Right renal pelvis (tissue), 4 donors: ENCODE results near the gene ERVK3-1. TPM values are rescaled to one million over a fixed set of nuclear protein-coding genes. Genes with fewer than 3 reads are reported as not detected.
"Not testable (repeated sequence)": the region's sequence is repeated elsewhere in the genome, so short reads cannot be mapped to it uniquely, and the experiment has no call there.

Source experiments
- DNase-seq, 4 donors: peaks; one replicate each; pipeline ENCODE4 v3.0.0-alpha.2; 2013; ENCODE audit warnings: low read depth in 4 of 4, low spot score in 3 of 4, missing footprints in 1 of 4
- polyA plus RNA-seq, 4 donors: library from polyadenylated mRNA; unstranded; fragments of 120-200 nt; gene quantifications; one replicate each; pipeline ENCODE4 v1.2.1, GENCODE V29; 2013; ENCODE audit not compliant: insufficient read length in 4 of 4

Gene ERVK3-1
- polyA plus RNA-seq, 4 donors = 46.2 to 51.0 (median 49.4) TPM

DNA sequence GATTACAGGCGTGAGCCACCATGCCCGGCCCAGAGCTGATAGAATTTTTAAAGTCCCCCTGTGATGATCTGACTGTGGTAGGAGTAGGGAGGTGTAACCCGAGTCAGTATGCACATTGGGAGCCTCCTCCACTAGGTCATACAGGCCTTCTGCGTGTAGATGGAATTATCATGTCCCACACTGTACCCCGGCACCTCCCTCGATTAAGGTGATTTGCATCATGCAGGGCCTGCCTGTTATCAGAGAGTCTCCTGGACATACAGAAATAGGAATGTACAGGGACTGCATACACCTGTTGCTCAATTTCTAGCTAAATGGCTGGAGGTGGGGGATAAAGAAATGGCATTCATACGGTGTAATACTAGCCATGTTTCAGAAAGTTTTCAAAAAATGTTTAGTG, 922 bp upstream of the ERVK3-1 start:
- no peak for DNase-seq

DNA sequence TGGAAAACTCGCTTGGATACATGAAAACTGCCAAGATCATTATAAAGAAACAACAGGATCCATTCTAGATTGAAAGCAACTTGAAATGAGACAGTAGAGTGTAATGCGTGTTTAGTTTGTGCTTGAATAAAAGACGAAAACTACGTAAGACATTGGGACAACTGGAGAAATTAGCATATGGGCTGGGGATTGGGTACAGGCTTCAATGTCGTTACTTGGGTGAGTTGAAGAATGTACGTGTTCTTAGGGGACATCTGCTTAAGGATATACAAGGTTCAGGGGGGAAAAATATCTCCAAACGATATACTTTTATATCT, 471 bp upstream of the ERVK3-1 start:
- DNase-seq = no peak

DNA sequence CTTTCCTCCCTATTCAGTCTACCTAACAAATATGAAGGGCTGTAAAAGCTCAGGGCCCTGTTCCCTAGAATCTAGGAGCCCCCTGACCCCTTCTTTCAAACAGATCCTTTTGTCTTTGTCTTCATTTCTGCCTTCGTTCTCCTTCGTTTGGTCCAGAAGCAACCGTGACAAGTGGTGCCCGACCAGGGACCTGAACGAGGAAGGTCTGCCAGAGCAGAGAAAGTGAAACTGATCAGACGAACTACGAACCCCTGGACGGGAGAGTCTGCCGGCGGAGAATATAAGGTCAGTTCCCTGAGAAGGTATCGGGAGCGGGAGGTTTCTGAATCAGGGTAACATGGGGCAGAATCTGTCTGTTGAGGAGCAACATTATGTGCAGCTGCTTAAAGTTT, 751 bp downstream of the ERVK3-1 start:
- DNase-seq = no peak

DNA sequence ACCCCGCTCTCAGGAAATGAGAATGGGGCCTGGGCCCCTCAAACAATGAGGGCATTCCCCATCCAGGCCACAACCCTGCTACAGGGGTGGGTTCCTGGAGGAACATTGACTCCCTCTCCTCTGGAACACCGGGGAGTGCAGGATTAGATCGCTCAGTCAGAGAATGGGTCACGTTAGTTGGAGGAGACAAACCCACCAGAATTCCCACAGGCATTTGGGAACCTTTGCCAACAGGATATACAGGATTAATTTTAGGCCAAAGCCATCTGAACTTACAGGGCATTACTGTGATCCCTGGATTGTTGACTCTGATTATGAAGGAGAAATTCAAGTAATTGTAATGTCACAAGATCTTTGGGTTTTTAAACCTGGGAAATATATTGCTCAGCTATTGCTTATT, 2.6 kb downstream of the ERVK3-1 start:
- DNase-seq = no peak

DNA sequence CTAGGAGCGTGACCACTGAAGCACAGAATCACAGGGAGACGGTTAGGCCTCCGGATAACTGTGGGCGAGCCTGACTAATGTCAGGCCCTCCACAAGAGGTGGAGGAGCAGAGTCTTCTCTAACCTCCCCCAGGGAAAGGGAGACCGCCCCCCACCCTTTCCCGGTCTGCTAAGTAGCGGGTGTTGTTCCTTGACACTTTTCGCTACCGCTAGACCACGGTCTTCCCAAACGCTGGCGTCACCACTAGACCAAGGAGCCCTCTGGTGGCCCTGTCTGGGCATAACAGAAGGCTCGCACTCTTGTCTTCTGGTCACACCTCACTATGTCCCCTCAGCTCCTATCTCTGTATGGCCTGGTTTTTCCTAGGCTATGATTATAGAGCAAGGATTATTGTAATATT, 5.5 kb downstream of the ERVK3-1 start:
- DNase-seq = not testable (repeated sequence)

DNA sequence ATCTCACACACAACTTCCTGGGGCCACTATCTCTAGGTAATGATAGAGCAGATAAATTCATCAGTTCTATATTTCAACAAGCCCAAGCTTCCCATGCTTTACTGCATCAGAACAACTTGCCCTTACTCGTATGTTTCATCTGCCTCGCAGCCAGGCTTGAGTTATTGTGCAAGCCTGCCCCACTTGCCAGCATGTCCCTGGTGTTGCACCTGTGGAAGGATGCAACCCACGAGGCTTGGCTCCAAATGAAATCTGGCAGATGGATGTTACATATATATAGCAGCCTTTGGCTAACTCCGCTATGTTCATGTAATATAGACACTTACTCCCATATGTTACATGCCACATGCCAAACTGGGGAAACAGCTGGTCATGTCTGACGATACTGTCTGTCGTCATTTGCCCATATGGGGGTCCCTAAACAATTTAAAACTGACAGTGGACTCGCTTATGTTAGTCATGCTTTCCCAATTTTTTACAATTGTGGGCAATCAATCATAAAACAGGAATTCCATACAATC, 6.2 kb downstream of the ERVK3-1 start:
- DNase-seq = no peak

DNA sequence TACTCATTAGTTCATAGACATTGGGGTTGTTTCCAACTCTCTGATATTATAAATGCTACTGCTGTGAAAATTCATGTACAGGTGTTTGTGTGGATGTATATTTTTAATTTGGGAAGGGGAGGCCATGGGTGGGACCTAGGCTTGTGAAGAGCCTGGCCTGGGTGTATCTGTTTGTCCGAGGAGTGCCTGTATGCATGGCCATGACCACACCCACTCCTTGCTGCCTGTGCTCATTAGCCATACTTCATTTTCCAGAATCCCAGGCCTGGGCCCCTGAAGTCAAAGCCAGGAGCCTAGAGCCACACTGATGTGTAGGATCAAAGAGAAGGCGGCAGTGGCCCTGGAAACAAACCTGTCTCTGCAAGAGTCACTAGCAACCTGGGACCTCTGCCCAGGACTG, 10.4 kb downstream of the ERVK3-1 start:
- DNase-seq = no peak

DNA sequence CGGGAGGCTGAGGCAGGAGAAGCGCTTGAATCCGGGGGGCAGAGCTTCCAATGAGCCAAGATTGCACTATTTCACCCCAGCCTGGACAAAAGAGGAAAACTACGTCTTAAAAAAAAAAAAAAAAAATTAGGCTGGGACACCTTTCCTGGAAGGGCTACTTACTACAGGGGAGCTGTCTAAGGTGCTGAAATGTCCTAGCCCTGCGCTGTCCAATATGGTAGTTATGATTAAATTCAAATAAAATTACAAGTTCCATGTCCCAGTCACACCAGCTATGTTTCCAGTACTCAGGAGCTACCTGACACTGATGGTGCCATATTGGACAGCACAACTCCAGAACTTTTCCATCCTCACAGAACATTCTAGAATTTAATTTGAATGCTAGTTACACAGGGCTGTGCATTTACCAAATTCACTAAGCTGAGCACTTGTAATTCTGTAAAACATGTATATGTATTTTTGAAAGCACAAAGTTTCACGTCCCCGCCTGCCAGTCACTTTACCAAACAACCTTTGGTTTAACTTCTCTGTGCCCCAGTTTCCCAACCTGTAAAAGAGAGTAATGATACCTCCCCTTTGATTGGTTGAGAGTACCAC, 12.4 kb downstream of the ERVK3-1 start:
- peak in 2 of 4 donors; percentile 20 to 42 for DNase-seq

DNA sequence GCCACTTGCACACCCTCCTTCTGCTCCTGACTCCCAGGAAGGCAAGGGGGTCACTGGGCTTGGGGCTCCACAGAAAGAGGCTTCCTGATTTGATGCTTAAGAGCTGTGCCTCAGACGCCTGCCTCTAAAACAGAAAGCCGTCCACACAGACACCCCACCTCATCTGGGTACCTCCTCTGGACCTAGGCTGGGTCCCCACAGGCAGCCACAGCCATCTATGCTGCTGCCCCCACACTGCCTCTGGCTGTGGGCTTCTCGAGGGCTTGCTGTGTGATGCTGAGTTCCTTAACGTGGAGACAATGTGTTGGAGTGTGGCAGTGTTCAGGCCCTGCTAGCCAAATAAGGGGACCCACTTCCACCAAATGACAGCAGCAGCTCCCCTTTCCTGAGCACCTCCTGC, 13.1 kb downstream of the ERVK3-1 start:
- DNase-seq = no peak

DNA sequence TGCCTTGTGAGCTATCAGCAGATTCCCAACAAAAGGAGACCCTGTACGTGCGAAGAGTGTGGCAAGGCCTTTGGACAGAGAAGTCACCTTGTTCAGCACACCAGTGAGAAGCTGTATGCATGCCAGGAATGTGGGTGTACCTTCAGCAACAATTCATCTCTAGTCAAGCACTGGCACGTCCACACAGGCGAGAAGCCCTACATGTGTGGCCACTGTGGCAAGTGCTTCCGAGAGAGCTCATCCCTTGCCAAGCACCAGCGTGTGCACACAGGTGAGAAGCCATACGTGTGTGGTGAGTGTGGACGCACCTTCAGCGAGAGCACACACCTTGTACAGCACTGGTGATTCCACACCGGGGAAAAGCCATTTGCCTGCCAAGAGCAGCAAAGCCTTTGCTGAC, 14.1 kb downstream of the ERVK3-1 start:
- DNase-seq = no peak

DNA sequence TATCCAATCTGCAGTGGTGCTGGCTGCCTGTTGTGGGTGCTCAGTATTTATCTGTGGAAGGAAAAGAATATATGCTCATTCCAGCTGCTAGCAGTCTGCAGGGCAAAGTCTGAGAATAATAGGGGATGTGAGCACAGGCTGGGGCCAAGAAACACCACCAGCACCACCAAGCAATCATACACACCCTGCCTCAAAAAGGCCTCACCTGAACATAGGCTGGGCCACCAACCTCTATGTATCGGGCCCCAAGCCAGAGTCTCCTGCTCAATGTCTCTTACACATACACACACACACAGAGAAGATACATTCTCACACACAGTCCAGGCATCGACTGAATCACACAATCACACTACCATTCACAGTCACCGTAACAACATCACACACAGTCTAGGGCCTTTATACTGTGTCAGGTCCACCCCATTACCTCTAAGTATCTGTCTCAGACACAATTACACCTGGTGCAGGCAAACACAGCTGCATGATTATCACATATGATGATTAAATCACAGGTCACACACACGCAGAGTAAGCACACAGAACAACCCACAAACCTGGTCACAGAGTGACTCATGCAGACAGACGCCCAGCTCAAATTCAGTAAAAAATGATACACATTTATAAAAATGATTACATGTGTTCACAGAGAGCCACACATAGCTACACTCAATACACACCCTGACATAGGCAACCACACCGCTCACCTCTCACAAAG, 20.3 kb downstream of the ERVK3-1 start:
- no peak for DNase-seq

DNA sequence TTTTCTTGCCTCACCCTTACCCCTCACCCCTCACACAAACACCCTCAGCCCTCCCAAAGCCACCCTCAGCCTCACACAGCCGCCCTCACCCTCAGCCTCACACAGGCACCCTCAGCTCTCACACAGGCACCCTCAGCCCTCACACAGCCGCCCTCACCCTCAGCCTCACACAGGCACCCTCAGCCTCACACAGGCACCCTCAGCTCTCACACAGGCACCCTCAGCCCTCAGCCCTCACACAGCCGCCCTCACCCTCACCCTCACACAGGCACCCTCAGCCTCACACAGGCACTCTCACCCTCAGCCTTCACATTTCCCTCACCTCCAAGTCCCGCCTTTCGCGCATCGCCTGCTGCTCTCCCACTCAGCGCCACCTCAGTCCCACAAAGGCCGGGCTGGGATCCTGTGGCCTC, 21.3 kb downstream of the ERVK3-1 start:
- DNase-seq = no peak

DNA sequence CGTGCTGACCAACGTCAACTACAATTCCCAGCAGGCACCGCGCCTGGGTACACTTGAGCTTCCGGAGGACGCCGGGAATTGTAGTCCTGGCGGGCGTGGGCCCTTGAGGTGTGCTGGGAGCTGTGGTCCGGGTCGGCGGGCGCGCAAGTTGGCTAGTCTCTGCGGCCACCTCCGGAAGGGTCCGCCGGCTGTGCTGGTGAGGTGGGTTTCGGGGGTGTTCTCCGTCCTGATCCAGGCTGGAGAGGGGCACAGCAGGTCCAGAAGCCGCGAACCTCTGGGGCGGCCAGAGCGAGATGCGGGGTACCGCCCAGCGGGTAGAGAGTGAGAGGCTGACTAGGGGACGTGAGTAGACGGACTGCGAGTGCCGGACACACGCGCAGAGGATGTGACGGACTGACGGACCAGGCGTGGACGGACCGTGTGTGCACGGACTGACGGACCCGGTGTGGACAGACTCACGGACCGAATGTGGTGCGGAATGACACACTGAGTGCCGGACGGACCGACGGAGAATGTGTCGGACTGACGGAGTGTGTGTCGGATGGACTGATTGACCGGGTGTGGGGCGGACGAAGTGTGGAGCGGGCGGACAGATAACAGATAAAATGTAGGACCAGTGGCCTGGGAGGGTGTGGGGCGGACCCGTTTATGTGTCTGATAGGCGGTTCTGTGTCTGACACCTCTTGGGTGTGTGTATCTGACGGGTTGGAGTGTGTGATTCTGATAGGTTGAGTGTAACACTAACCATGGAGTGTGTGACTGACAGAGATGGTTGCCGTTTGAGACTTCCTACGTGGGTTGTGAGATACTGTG, 21.9 kb downstream of the ERVK3-1 start, which contains the start of gene ZSCAN22:
TSS of gene ZSCAN22 (plus strand) at position 81 of the 813 bp plus-strand sequence. CDS start 7,809 bp downstream, outside the sequence.
- DNase-seq = peak; percentile 93 to 94 (median 94)

DNA sequence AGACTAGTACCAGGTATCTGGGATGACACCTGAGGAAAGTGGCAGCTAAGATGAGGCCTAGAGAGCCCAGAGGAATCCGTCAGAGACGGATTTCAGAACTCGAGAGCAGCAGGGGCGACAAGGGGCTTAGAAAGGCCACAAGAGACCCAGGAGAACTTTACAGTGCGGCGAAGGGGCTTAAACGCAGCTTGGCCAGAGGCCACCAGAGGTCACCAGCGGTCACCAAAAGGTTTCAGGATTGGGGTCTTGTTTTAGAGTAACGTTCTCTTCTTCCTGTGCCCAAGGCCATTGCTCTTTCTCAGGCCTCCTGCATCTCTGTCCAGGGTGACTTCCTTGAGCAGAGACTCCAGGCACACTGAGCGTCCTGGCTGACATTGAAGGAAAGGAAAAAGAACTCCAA, 23.8 kb downstream of the ERVK3-1 start:
- DNase-seq = no peak

DNA sequence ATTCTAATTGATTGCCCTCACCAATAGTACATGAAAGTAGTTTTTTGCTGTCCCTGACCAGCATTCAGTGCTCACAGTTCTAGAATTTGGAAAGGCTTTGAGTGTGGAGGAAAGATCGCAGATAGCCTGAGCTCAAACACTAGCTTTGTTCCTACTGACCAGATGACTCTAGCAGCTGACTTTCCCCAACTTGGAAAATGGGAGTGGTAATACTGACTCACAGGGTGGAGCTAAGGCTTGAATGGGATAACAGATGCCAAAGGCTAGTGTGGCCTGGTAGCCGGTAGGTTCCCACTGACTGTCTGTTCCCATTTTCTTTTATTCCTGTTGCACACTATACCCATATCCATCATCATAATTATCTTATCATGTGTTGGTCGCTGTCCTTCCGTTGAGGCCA, 25.3 kb downstream of the ERVK3-1 start:
- no peak for DNase-seq

DNA sequence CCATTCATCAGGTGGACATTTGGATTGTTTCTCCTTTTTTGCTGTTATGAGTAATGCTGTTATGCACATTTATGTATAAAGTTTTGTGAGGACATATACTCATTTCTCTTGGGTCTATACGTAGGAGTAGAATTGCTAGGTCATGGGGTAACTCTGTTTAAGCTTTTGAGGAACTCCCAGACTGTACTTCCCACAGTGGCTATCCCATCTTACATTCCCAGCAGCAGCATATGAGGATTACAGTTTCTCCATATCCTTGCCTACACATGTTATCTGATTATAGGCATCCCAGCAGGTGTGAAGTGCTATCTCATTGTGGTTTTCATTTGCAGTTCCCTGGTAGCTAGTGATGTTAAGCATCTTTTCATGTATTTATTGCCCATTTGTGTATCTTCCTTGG, 27.5 kb downstream of the ERVK3-1 start:
- DNase-seq = no peak

DNA sequence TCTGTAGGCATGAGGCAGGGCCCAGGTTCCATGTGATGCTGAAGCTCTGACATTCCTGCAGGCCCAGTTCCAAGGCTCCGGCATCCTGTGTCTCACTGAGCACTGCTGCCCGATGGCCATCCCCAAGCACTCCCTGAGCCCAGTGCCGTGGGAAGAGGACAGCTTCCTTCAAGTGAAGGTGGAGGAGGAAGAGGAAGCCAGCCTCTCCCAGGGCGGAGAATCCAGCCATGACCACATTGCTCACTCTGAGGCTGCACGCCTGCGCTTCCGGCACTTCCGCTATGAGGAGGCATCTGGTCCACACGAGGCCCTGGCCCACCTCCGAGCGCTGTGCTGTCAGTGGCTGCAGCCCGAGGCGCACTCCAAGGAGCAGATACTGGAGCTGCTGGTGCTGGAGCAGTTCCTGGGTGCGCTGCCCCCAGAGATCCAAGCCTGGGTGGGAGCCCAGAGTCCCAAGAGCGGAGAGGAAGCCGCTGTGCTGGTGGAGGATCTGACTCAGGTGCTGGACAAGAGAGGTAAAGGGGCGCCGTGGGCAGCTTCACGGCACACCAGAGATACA, 29.6 kb downstream of the ERVK3-1 start:
- DNase-seq = no peak

DNA sequence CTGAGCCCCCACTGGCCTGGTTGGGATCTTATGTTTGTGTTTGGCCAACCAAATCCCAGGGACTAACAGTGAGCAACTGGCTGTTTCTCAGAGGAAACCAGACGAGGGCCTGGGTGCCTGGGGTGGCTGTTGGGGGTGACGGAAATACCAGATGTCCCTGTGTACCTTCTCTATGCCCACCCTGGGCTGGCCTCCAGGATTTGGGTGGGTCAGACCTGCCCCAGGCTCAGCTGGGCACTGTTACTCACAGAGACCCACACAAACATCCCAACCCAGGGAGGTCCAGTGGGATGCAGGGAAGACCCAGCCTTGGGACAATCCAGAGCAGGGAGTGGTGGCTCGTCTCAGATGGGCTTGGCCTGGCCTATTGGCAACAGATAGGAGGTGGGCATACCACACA, 30.5 kb downstream of the ERVK3-1 start:
- no peak for DNase-seq

DNA sequence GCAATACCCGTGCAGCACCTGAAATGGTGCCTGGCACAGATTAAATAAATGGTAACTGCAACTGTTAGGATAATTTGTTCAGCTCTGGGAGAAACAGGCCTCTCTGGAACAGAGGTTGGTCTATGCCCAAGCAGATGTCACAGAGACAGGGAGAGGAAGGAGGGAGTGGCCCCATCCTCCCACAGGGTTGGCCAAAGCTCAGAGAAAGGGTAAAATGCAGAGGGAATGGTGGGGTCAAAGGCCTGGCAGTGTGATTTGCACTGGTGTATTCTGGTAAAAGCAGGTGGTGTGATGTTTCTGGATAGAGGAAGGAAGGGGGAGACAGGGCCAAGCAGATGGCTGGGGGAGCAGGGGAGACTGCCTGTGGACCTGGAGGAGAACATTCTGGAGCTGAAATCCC, 31.0 kb downstream of the ERVK3-1 start:
- DNase-seq = no peak

DNA sequence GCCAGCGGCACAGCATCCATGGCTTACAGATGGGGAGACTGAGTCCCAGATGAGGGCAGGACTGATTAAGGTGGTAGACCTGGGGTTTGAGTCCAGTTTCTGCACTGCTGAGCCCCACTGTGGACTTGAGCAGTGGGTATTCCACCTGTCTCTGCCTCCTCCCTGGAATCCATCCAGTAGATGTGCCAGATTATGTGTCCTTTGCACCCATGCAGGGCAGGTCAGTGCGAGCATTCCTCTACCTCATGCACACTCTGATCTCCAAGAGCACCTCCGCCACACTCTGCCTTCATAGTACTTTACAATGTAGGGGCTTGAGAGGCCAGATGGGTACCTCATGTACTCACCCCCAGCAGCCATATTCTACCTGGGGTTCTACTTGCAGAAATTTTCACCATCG, 31.6 kb downstream of the ERVK3-1 start:
- DNase-seq = no peak

DNA sequence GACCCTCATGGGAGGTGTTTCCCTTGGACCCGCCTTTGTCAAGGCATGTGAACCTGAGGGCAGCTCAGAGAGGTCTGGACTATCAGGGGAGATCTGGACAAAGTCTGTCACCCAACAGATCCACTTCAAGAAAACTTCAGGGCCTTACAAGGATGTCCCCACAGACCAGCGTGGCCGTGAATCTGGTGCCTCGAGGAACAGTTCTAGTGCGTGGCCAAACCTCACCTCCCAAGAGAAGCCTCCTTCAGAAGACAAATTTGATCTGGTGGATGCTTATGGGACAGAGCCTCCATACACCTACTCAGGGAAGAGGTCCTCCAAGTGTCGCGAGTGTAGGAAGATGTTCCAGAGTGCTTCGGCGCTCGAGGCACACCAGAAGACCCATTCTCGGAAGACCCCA, 33.2 kb downstream of the ERVK3-1 start:
- DNase-seq = no peak
